ENCODE results near the gene TIAM1.

TIAM1 gene

DNA sequence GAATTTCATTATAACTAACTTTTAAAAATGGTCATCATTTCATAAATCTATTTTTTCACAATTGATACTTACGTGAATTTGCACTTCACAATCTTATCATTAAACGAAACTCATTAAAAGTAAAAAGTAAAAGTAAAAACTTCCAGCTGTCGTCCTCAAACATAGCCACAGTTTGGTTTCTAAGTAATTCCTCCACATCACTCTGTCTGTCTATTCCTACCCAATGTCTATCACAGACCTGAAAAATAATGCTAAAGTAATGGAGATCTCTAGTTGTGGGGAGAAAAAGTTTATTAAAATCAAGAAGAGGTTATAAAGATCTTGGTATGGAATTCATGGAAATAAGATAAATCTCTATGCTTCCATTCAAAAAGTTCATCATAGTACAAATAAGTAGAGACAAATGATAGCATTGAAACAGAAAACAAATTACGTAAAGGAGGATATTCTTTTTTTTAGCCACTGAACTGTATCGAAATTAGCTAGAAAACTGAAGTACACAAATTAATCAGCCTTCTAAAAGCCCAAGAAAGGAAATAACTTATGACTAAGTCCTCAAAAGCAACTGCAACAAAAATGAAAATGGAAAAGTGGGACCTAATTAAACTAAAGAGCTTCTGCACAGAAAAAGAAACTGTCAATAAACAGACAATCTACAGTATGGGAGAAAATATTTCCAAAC is 148.6 kb downstream of the TIAM1 start:
- no peak for DNase-seq

GRCh38 chr21:31194510-31195293 is 149.4 kb downstream of the TIAM1 start:
- DNase-seq = no peak

DNA sequence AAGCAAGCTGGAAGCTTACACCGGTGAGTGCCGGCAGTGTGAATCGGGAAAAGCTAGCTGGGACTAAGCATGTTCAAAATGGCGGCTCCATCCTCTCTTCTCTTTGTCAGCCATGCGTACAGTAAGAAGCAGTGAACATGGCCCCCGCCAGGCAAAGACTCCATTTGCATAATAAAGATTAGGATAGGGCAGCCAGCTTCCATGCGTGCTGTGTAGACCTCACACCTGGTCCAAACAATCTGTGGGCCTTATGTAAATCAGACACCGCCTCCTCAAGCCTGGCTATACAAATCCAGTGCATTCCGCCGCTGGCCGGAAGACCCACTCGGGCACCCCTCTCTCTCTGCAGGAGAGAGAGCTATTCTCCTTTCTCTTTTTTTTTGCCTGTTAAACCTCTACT is 150.3 kb downstream of the TIAM1 start:
- no peak for DNase-seq

DNA sequence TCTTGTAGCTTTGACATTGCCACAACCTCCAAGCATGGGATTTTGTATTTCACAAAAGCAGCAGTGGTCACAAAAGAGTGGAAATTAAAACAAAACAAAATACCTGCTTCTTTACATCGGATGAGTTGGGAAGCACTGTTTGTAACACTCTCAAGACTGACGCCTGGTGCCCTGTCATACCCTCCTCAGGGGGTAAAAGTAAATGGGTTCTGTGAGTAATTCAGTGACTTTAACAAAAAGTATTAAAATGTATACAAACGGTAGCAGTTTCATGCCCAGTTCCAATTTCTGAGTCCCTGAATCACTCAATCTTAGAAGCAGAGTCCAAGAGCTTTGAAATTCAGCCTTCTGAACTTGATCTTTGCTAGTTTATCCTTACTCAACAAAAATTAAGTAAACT is 152.5 kb downstream of the TIAM1 start:
- no peak for DNase-seq

DNA sequence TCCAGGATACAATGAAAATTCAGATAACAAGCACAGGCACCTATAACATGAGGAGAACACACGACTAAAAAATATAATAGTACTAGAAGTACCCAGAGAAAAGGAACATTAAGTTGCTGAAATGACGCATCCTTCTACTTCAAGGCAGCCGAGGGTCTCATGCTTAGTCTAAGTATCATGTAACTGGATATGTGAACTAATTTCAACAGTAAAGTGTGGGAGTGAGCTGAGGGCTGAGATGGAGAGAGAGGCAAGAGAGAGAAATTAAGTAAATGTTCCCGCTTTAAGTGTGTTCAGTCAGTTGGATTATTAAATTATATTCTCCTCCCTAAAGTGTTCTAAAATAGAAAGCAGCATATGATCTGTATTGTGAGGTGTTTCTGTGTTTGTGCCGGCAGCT is 153.5 kb downstream of the TIAM1 start:
- DNase-seq = no peak

DNA sequence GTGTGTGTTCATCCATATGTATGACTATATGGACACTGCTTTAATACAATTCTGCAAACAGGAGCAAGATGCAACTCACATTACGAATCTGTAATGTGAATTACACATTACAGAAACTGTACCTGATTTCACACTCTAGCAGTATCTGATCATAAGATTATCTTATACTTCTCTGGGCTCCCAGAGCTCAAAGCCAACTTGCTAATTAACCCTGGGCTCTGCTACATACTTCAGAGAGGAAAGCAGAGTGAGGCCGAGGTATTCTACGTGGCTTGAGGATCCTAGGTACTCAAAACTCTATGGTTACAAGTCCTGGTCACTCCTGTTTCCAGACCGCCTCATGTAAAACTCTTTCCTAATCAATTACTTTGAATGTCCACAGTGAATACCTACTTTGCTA is 156.6 kb downstream of the TIAM1 start:
- DNase-seq = no peak

DNA sequence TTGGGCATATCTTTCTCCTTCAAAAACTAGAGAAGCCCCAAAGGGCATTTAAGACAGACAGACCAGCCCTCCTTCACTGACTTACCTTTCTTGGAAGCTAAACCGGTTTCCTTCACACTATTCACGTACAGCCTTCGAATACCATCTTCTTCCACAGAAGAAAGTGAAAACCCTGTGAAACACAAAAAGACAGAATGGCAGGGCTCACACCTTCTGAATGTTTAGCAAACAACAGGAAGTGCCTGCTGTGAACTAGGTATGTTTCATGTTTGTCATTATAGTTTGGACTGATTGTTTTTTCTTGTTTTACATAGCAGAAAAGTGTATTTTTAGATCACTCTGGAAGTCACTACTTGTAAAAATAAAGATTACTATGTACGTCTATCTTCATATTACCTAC is 157.1 kb downstream of the TIAM1 start:
- no peak for DNase-seq

DNA sequence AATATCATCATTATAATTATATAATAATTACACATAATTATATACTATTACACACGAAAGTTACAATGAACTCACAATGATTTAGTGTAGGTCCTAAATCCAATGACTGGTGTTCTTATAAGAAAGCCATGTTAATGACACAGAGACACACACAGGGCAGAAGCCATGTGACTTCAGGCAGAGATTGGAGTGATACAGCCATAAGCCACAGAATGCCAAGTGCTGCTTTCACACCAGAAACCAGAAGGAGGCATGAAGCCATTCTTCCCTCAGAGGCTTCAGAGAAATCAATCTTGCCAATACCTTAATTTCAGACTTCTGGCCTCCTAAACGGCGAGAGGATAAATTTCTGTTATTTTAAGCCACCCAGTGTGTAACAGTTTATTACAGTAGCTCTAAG is 158.4 kb downstream of the TIAM1 start:
- DNase-seq = no peak

- DNase-seq = no peak
These were observed 159.2 kb downstream of the TIAM1 start for GRCh38 chr21:31184876-31185275.

- peak; percentile 80 for DNase-seq
These were observed 159.6 kb downstream of the TIAM1 start for GRCh38 chr21:31184459-31184858.

DNA sequence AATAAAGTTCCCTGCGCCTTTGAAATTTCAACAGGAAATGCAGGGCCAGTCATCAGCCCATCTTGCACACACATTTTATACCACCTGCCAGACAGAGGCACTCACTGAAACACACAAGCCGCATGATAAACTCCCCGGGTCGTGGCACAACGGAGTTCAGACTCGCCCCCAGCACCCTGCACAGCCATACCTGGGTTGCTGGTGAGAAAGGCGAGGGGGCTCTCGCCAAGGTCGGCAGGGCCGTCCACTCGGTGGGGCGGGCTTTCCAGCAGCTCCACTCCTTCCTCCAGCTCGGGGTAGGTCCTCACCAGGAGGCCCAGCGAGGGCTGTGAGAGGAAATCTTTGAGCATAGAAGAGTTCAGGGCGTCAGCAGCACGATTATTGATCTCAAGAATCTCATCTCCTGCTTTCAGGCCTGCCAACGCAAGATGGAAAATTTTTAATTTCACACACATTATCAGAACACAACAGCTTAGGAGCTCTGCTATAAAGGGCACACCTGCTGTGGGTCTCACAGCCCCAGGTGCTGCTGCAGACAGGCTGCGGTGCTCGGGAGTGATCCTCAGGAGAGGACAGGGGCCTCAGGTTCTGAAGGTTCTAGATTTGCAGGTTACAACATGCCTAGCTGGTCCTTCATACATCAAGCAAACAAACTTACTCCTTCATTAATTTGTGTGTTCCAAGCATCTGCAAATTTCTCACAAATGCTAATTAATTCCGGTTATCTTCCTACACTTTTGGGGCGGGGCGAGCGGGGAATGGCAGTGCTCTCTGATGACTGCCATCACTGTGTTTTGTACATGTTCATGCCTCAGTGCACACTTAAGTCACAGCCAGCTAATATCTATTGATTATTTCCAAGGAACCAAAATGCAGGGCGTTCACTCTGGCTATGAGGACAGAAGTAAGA is 161.6 kb downstream of the TIAM1 start:
- DNase-seq = peak; percentile 68 to 70

DNA sequence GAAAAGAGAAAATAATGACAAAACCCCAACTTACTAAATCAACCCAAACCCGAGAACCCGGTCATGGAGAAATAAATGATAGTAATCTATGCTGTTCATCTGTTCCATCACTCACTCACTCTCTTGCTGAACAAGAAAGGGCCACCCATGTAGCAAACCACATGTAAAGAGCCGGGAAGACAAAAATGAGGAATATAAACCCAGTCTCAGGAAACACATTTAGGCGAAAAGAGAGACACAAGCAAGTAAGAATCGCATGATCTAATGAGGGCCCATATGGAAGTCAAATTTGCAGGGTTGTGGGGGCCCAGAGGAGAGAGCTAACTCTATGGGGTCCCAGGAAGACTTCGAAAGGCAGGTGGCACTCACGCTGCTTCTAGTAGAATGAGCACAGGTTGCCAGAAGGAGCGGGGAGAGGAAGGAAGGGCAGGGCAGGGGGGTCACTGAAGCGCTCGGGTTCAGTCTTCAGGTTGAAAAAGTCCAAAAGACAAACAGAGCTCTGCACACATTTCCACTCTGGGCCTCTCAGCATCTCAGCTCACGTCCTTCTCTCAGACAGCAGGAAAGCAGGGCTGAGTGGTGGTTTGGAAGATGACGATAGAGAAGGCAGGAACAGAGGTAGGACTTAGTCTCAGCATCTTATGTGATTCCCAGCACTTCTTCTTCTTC is 162.8 kb downstream of the TIAM1 start:
- DNase-seq = peak in 1 of 2 donors; percentile 42

GRCh38 chr21:31180256-31181081 is 163.6 kb downstream of the TIAM1 start:
- DNase-seq = no peak

DNA sequence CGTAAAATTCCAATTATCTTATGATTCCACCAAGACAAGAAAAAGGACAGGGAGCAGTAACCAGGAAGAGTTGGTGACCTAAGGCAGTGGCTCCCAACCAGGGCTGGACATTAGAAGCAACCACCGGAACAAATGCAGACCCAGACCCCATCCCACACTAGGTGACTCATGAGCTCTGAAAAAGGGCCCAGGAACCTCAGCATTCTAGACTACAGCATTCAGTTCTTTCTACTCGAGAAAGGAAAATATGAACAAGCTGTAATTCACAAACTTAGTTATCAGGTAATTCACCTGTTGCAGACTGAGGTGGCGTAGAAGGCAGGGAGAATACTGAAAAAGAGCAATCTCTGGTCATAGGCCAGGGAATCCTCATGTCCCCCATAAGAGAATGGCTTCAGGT is 167.3 kb downstream of the TIAM1 start:
- no peak for DNase-seq

DNA sequence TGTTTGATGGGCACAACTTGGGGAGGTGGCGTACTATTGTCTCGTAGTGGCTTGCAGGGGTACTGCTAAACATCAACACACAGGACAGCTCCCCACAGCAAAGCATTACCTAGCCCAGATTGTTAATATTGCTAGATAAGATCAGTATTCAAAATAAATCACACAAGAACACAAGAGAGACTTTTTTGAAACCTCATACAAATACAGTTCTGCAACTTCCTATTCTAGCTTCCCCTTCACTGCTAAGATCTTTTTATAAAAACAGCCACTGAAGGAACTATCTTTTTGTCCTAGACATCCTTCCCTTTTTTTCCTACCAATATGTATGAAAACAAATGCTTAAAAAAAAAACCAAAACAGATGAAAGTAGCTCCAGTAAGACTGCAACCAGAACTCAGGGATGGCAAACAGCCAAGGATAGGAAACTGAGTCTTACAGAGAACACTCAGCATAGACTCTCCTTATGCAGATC is 167.9 kb downstream of the TIAM1 start:
- DNase-seq = no peak

DNA sequence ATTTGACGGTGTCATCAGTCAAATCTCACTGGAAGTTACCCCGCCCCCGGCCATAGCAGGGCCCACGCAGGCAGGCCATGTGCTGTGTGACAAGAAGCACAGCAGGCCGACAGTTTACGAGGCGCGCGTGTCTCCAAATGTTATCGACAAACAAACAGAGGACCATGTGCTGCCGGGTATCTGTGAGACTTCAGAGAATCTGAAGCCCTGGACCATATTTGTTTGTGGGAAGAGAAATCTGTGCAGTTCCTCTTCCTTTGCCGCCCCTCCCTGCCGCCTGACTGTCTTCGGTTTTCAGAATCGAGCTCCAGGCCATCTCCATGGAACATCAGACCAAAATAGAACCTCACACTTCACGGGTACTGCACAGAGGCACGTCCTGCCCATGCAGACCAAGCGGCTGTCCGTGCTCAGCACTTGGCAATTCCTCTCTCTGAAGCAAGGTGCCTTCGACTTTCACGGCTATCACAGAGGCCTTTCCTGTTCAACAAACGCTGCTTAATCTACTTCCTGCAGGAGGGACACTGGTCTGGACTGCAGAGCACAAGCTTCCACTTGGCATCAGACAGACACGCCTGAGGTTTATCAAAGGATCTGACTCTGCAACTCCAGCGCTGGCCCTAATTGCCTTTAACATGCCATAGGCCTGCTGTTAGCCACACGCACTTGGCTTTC is 170.0 kb downstream of the TIAM1 start:
- peak; percentile 61 to 62 for DNase-seq

GRCh38 chr21:31172328-31172727 is 171.7 kb downstream of the TIAM1 start:
- no peak for DNase-seq

- DNase-seq = no peak
These were observed 179.1 kb downstream of the TIAM1 start for GRCh38 chr21:31164713-31165694.

DNA sequence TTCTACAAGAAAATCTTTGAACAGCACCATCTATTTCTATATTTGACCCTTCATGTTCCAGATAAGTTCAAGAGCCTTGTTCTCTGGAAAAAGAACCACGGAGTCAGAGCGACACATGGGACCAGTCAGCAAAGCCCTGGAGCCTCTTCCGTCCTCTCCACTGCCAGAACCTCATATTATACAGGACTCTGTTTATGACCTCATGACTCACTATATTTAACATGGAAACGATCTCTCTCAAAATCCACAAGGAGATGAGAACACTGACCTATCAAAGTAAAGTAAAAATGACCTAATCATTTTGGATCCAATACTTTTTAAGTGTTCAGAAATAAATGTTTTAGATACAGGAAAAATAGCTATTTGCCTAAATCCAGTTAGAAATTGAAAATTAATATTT is 181.2 kb downstream of the TIAM1 start:
- DNase-seq = no peak

Measured in stimulated activated CD4-positive, alpha-beta T cell treated with anti-CD3 and anti-CD28 coated beads, Interleukin-2, amount 100 ng/mL, for 24 hours (primary cell).